ENCODE data around the gene HCN1. TPM values are rescaled to one million over a fixed set of nuclear protein-coding genes. Genes with fewer than 3 reads are reported as not detected.

The HCN1 gene
- polyA plus RNA-seq (2013) = not detected

- ChIA-PET CTCF (interaction anchor here (0.7 to 1.2 kb wide), 5 partner anchors 11 to 658 kb away, joined by 3 to 5 read pairs (median 3); no protein-coding TSS in a partner anchor), POLR2A (no interaction called here)
- no peaks in the 10 kb centered on the region for H3K9me3 ChIP-seq (ENCODE audit: control extremely low read depth in 1 of 5, control insufficient read depth in 4 of 5, insufficient read depth in 2 of 5, low read depth in 1 of 5, low read length in 4 of 5)
- peaks cover 10 to 37% (median 14%) of the 10 kb centered on the region in 5 experiments for H3K27me3 ChIP-seq (replicated peaks in 2 of 5; ENCODE audit: control insufficient read depth in 4 of 5, insufficient read depth in 5 of 5, low read length in 4 of 5)
- peak; percentile 66 to 89 (median 88) for DNase-seq
- H3K4me1 ChIP-seq (ENCODE audit: control extremely low read depth in 1 of 4, control insufficient read depth in 4 of 4, insufficient read depth in 4 of 4, low read length in 3 of 4) = peaks cover 0 to 9% (median 5%) of the 10 kb centered on the region in 4 experiments
- 16% methylated on average over 39 of the region's 46 CpGs for WGBS (ENCODE audit: insufficient coverage)
- H3K27ac ChIP-seq (ENCODE audit: insufficient read depth in 1 of 2, low read depth in 1 of 2, low read length in 2 of 2, poor library complexity in 1 of 2, severe bottlenecking in 2 of 2) = no peak within 1 kb of the TSS
- H3K36me3 ChIP-seq (ENCODE audit: control insufficient read depth in 4 of 4, insufficient read depth in 4 of 4, low read length in 3 of 4) = no peaks in the 10 kb centered on the region
- peak within 1 kb of the TSS in 4 of 7 experiments; percentile 40 to 62 (median 45) for H3K4me3 ChIP-seq (ENCODE audit: control insufficient read depth in 1 of 7, extremely low read depth in 1 of 7, insufficient read depth in 4 of 7, low read depth in 2 of 7, low read length in 6 of 7)
These were observed at the start of gene HCN1 for GRCh38 chr5:45696206-45696836. Gene HCN1 (minus strand): TSS chr5:45696380.

- 75% methylated on average over 3 of the region's 5 CpGs for WGBS (ENCODE audit: insufficient coverage)
These were observed 44.9 kb upstream of the HCN1 start for GRCh38 chr5:45741110-45741509.

GRCh38 chr5:45737153-45737552 is 41.0 kb upstream of the HCN1 start:
- Histone ChIP-seq H3K36me3 (ENCODE audit: control insufficient read depth in 4 of 4, insufficient read depth in 4 of 4, low read length in 3 of 4) (no peaks in the 10 kb centered on the region), H3K4me3 (ENCODE audit: control insufficient read depth in 1 of 7, extremely low read depth in 1 of 7, insufficient read depth in 4 of 7, low read depth in 2 of 7, low read length in 6 of 7) (no peak overlapping the region), H3K27ac (ENCODE audit: insufficient read depth in 1 of 2, low read depth in 1 of 2, low read length in 2 of 2, poor library complexity in 1 of 2, severe bottlenecking in 2 of 2) (no peak overlapping the region), H3K9me3 (ENCODE audit: control extremely low read depth in 1 of 5, control insufficient read depth in 4 of 5, insufficient read depth in 2 of 5, low read depth in 1 of 5, low read length in 4 of 5) (no peaks in the 10 kb centered on the region), H3K27me3 (replicated peaks in 2 of 5; ENCODE audit: control insufficient read depth in 4 of 5, insufficient read depth in 5 of 5, low read length in 4 of 5) (no peaks in the 10 kb centered on the region), H3K4me1 (ENCODE audit: control extremely low read depth in 1 of 4, control insufficient read depth in 4 of 4, insufficient read depth in 4 of 4, low read length in 3 of 4) (no peaks in the 10 kb centered on the region)
- WGBS (ENCODE audit: insufficient coverage) = 50% methylated on average over 1 of the region's 5 CpGs
- ChIA-PET POLR2A (no interaction called here), CTCF (no interaction called here)
- DNase-seq = no peak

More at GRCh38 chr5:45741110-45741509, 44.9 kb upstream of the HCN1 start:
- Histone ChIP-seq H3K27me3 (replicated peaks in 2 of 5; ENCODE audit: control insufficient read depth in 4 of 5, insufficient read depth in 5 of 5, low read length in 4 of 5) (no peaks in the 10 kb centered on the region), H3K27ac (ENCODE audit: insufficient read depth in 1 of 2, low read depth in 1 of 2, low read length in 2 of 2, poor library complexity in 1 of 2, severe bottlenecking in 2 of 2) (no peak overlapping the region), H3K36me3 (ENCODE audit: control insufficient read depth in 4 of 4, insufficient read depth in 4 of 4, low read length in 3 of 4) (no peaks in the 10 kb centered on the region), H3K4me1 (ENCODE audit: control extremely low read depth in 1 of 4, control insufficient read depth in 4 of 4, insufficient read depth in 4 of 4, low read length in 3 of 4) (no peaks in the 10 kb centered on the region), H3K9me3 (ENCODE audit: control extremely low read depth in 1 of 5, control insufficient read depth in 4 of 5, insufficient read depth in 2 of 5, low read depth in 1 of 5, low read length in 4 of 5) (no peaks in the 10 kb centered on the region), H3K4me3 (ENCODE audit: control insufficient read depth in 1 of 7, extremely low read depth in 1 of 7, insufficient read depth in 4 of 7, low read depth in 2 of 7, low read length in 6 of 7) (no peak overlapping the region)
- ChIA-PET POLR2A (no interaction called here), CTCF (no interaction called here)
- no peak for DNase-seq

- no peaks in the 10 kb centered on the region for H3K36me3 ChIP-seq (ENCODE audit: control insufficient read depth in 4 of 4, insufficient read depth in 4 of 4, low read length in 3 of 4)
- no peak overlapping the region for H3K4me3 ChIP-seq (ENCODE audit: control insufficient read depth in 1 of 7, extremely low read depth in 1 of 7, insufficient read depth in 4 of 7, low read depth in 2 of 7, low read length in 6 of 7)
- H3K4me1 ChIP-seq (ENCODE audit: control extremely low read depth in 1 of 4, control insufficient read depth in 4 of 4, insufficient read depth in 4 of 4, low read length in 3 of 4) = no peaks in the 10 kb centered on the region
- no peaks in the 10 kb centered on the region for H3K9me3 ChIP-seq (ENCODE audit: control extremely low read depth in 1 of 5, control insufficient read depth in 4 of 5, insufficient read depth in 2 of 5, low read depth in 1 of 5, low read length in 4 of 5)
- H3K27ac ChIP-seq (ENCODE audit: insufficient read depth in 1 of 2, low read depth in 1 of 2, low read length in 2 of 2, poor library complexity in 1 of 2, severe bottlenecking in 2 of 2) = no peak overlapping the region
- ChIA-PET CTCF (no interaction called here), POLR2A (no interaction called here)
- no peaks in the 10 kb centered on the region for H3K27me3 ChIP-seq (replicated peaks in 2 of 5; ENCODE audit: control insufficient read depth in 4 of 5, insufficient read depth in 5 of 5, low read length in 4 of 5)
- WGBS (ENCODE audit: insufficient coverage) = 50% methylated on average over 2 of the region's 3 CpGs
- DNase-seq = no peak
These were observed 29.4 kb upstream of the HCN1 start for GRCh38 chr5:45725537-45725936.

GRCh38 chr5:45697201-45697600 is 1.0 kb upstream of the HCN1 start:
- Histone ChIP-seq H3K4me1 (ENCODE audit: control extremely low read depth in 1 of 4, control insufficient read depth in 4 of 4, insufficient read depth in 4 of 4, low read length in 3 of 4) (peaks cover 0 to 9% (median 5%) of the 10 kb centered on the region in 4 experiments), H3K36me3 (ENCODE audit: control insufficient read depth in 4 of 4, insufficient read depth in 4 of 4, low read length in 3 of 4) (no peaks in the 10 kb centered on the region), H3K27ac (ENCODE audit: insufficient read depth in 1 of 2, low read depth in 1 of 2, low read length in 2 of 2, poor library complexity in 1 of 2, severe bottlenecking in 2 of 2) (no peak overlapping the region), H3K9me3 (ENCODE audit: control extremely low read depth in 1 of 5, control insufficient read depth in 4 of 5, insufficient read depth in 2 of 5, low read depth in 1 of 5, low read length in 4 of 5) (no peaks in the 10 kb centered on the region), H3K4me3 (ENCODE audit: control insufficient read depth in 1 of 7, extremely low read depth in 1 of 7, insufficient read depth in 4 of 7, low read depth in 2 of 7, low read length in 6 of 7) (no peak overlapping the region), H3K27me3 (replicated peaks in 2 of 5; ENCODE audit: control insufficient read depth in 4 of 5, insufficient read depth in 5 of 5, low read length in 4 of 5) (peaks cover 10 to 33% (median 14%) of the 10 kb centered on the region in 5 experiments)
- ChIA-PET POLR2A (no interaction called here), CTCF (interaction anchor here (1.2 kb wide), 1 partner anchor 10 kb away, joined by 4 read pairs; no protein-coding TSS in a partner anchor)
- no peak for DNase-seq
- 77% methylated on average over 6 of the region's 6 CpGs for WGBS (ENCODE audit: insufficient coverage)

GRCh38 chr5:45695804-45696156 is 400 bp downstream of the HCN1 start:
- WGBS (ENCODE audit: insufficient coverage) = 2% methylated on average over 38 of the region's 59 CpGs
- no peak for DNase-seq
- H3K27me3 ChIP-seq (replicated peaks in 2 of 5; ENCODE audit: control insufficient read depth in 4 of 5, insufficient read depth in 5 of 5, low read length in 4 of 5) = peaks cover 10 to 37% (median 14%) of the 10 kb centered on the region in 5 experiments
- H3K9me3 ChIP-seq (ENCODE audit: control extremely low read depth in 1 of 5, control insufficient read depth in 4 of 5, insufficient read depth in 2 of 5, low read depth in 1 of 5, low read length in 4 of 5) = no peaks in the 10 kb centered on the region
- ChIA-PET POLR2A (no interaction called here), CTCF (interaction anchor here (0.7 to 0.9 kb wide), 3 partner anchors 13 to 16 kb away, joined by 3 to 5 read pairs (median 3); no protein-coding TSS in a partner anchor)
- H3K4me1 ChIP-seq (ENCODE audit: control extremely low read depth in 1 of 4, control insufficient read depth in 4 of 4, insufficient read depth in 4 of 4, low read length in 3 of 4) = peaks cover 0 to 9% (median 5%) of the 10 kb centered on the region in 4 experiments
- H3K36me3 ChIP-seq (ENCODE audit: control insufficient read depth in 4 of 4, insufficient read depth in 4 of 4, low read length in 3 of 4) = no peaks in the 10 kb centered on the region
- no peak overlapping the region for H3K27ac ChIP-seq (ENCODE audit: insufficient read depth in 1 of 2, low read depth in 1 of 2, low read length in 2 of 2, poor library complexity in 1 of 2, severe bottlenecking in 2 of 2)
- peak overlapping the region in 4 of 7 experiments; percentile 40 to 62 (median 45) for H3K4me3 ChIP-seq (ENCODE audit: control insufficient read depth in 1 of 7, extremely low read depth in 1 of 7, insufficient read depth in 4 of 7, low read depth in 2 of 7, low read length in 6 of 7)

- Histone ChIP-seq H3K4me1 (ENCODE audit: control extremely low read depth in 1 of 4, control insufficient read depth in 4 of 4, insufficient read depth in 4 of 4, low read length in 3 of 4) (peaks cover 0 to 9% (median 5%) of the 10 kb centered on the region in 4 experiments), H3K27me3 (replicated peaks in 2 of 5; ENCODE audit: control insufficient read depth in 4 of 5, insufficient read depth in 5 of 5, low read length in 4 of 5) (peaks cover 10 to 37% (median 14%) of the 10 kb centered on the region in 5 experiments), H3K27ac (ENCODE audit: insufficient read depth in 1 of 2, low read depth in 1 of 2, low read length in 2 of 2, poor library complexity in 1 of 2, severe bottlenecking in 2 of 2) (no peak overlapping the region), H3K4me3 (ENCODE audit: control insufficient read depth in 1 of 7, extremely low read depth in 1 of 7, insufficient read depth in 4 of 7, low read depth in 2 of 7, low read length in 6 of 7) (peak overlapping the region in 3 of 7 experiments; percentile 25 to 62 (median 47)), H3K36me3 (ENCODE audit: control insufficient read depth in 4 of 4, insufficient read depth in 4 of 4, low read length in 3 of 4) (no peaks in the 10 kb centered on the region), H3K9me3 (ENCODE audit: control extremely low read depth in 1 of 5, control insufficient read depth in 4 of 5, insufficient read depth in 2 of 5, low read depth in 1 of 5, low read length in 4 of 5) (no peaks in the 10 kb centered on the region)
- ChIA-PET POLR2A (no interaction called here), CTCF (interaction anchor here (0.8 kb wide), 1 partner anchor 9 kb away, joined by 3 read pairs; no protein-coding TSS in a partner anchor)
- 2% methylated on average over 42 of the region's 51 CpGs for WGBS (ENCODE audit: insufficient coverage)
- peak in 2 of 3 donors; percentile 0 to 3 for DNase-seq
These were observed 993 bp downstream of the HCN1 start for GRCh38 chr5:45694971-45695803.

Measured in common myeloid progenitor, CD34-positive (primary cell).